HG03025 (cell line): ENCODE data around the gene NUDT15.
"Not testable (repeated sequence)": the region's sequence is repeated elsewhere in the genome, so short reads cannot be mapped to it uniquely, and the experiment has no call there.

ENCODE experiments used
- ATAC-seq: cut with Tn5 transposase; IDR thresholded peaks from one replicate; pipeline ENCODE4 v1.9.1; 2021; ENCODE audit warnings: mild to moderate bottlenecking, moderate library complexity; ENCODE audit not compliant: unreplicated experiment, low FRiP score

Gene NUDT15

GRCh38 chr13:48037346-48038173 lies at the start of gene NUDT15:
NUDT15 (plus strand) TSS chr13:48037726; CDS start chr13:48037747, 21 bp downstream.
- peak; percentile 91 for ATAC-seq

GRCh38 chr13:47990427-47990826 lies 47.1 kb upstream of the NUDT15 start:
- no peak for ATAC-seq

GRCh38 chr13:47990920-47991466 lies 46.5 kb upstream of the NUDT15 start:
- no peak for ATAC-seq

GRCh38 chr13:47991859-47992258 lies 45.7 kb upstream of the NUDT15 start:
- no peak for ATAC-seq

- ATAC-seq, result no peak
Measured at GRCh38 chr13:47997384-47997783, 40.1 kb upstream of the NUDT15 start.

- no peak for ATAC-seq
Measured at GRCh38 chr13:47999973-48000372, 37.6 kb upstream of the NUDT15 start.

GRCh38 chr13:48000559-48001113 lies 36.9 kb upstream of the NUDT15 start:
- peak; percentile 47 for ATAC-seq

- peak; percentile 94 for ATAC-seq
Measured at GRCh38 chr13:48001114-48001881, 36.2 kb upstream of the NUDT15 start, which contains the start of gene SUCLA2. SUCLA2 (minus strand) TSS chr13:48001273; CDS start chr13:48001269, 4 bp downstream.

- ATAC-seq, result not testable (repeated sequence)
Measured at GRCh38 chr13:48001999-48002398, 35.5 kb upstream of the NUDT15 start.

- no peak for ATAC-seq
Measured at GRCh38 chr13:48004201-48004600, 33.3 kb upstream of the NUDT15 start.

GRCh38 chr13:48006396-48006795 lies 31.1 kb upstream of the NUDT15 start:
- no peak for ATAC-seq

GRCh38 chr13:48009284-48009683 lies 28.2 kb upstream of the NUDT15 start:
- ATAC-seq, result no peak

- no peak for ATAC-seq
Measured at GRCh38 chr13:48010698-48011097, 26.8 kb upstream of the NUDT15 start.

GRCh38 chr13:48012668-48013067 lies 24.9 kb upstream of the NUDT15 start:
- ATAC-seq, result no peak

- no peak for ATAC-seq
Measured at GRCh38 chr13:48014359-48014758, 23.2 kb upstream of the NUDT15 start.

GRCh38 chr13:48018637-48019036 lies 18.9 kb upstream of the NUDT15 start:
- ATAC-seq, result no peak

- no peak for ATAC-seq
Measured at GRCh38 chr13:48019796-48020195, 17.7 kb upstream of the NUDT15 start.

GRCh38 chr13:48028066-48028465 lies 9.5 kb upstream of the NUDT15 start:
- ATAC-seq, result no peak

GRCh38 chr13:48029859-48030258 lies 7.7 kb upstream of the NUDT15 start:
- no peak for ATAC-seq

- no peak for ATAC-seq
Measured at GRCh38 chr13:48038761-48039160, 1.2 kb downstream of the NUDT15 start.

GRCh38 chr13:48040049-48040448 lies 2.5 kb downstream of the NUDT15 start:
- no peak for ATAC-seq
